ENCODE data around the gene IRF7. TPM values are rescaled to one million over a fixed set of nuclear protein-coding genes. Genes with fewer than 3 reads are reported as not detected.

Gene IRF7
- total and polyA plus RNA-seq, 2 donors from 2014 or later: 21.5 to 36.7 TPM

GRCh38 chr11:657691-658126 is 42.0 kb upstream of the IRF7 start:
- Histone ChIP-seq H3K9me3 (ENCODE audit: control insufficient read depth in 2 of 3, insufficient read depth in 1 of 3, low read length in 3 of 3) (no peaks in the 10 kb centered on the region), H3K27me3 (ENCODE audit: control insufficient read depth, insufficient read depth, low read length) (no peaks in the 10 kb centered on the region), H3K36me3 (ENCODE audit: control insufficient read depth in 2 of 3, insufficient read depth in 3 of 3, low read length in 3 of 3) (peaks cover 0 to 3% (median 0%) of the 10 kb centered on the region in 3 donors), H3K9ac (ENCODE audit: low read length in 3 of 3) (no peak overlapping the region), H3K27ac (ENCODE audit: low read depth in 2 of 2, low read length in 2 of 2) (no peak overlapping the region), H3K4me3 (ENCODE audit: low read length in 3 of 3) (no peak overlapping the region), H3K4me1 (ENCODE audit: control insufficient read depth in 2 of 3, insufficient read depth in 2 of 3, low read depth in 1 of 3, low read length in 3 of 3) (no peaks in the 10 kb centered on the region)
- TF ChIP-seq, protein P1, sequence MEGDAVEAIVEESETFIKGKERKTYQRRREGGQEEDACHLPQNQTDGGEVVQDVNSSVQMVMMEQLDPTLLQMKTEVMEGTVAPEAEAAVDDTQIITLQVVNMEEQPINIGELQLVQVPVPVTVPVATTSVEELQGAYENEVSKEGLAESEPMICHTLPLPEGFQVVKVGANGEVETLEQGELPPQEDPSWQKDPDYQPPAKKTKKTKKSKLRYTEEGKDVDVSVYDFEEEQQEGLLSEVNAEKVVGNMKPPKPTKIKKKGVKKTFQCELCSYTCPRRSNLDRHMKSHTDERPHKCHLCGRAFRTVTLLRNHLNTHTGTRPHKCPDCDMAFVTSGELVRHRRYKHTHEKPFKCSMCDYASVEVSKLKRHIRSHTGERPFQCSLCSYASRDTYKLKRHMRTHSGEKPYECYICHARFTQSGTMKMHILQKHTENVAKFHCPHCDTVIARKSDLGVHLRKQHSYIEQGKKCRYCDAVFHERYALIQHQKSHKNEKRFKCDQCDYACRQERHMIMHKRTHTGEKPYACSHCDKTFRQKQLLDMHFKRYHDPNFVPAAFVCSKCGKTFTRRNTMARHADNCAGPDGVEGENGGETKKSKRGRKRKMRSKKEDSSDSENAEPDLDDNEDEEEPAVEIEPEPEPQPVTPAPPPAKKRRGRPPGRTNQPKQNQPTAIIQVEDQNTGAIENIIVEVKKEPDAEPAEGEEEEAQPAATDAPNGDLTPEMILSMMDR (IDR thresholded peaks at IDR 0.05; ENCODE audit: borderline replicate concordance, extremely low read depth, insufficient read depth): no peak
- FAIRE-seq: no peak
- intact Hi-C loops (cut with DNase I): no loop called here
- no peak for DNase-seq

- TF ChIP-seq, protein P1 (IDR thresholded peaks at IDR 0.05; ENCODE audit: borderline replicate concordance, extremely low read depth, insufficient read depth): no peak
- Histone ChIP-seq H3K9ac (ENCODE audit: low read length in 3 of 3) (no peak overlapping the region), H3K36me3 (ENCODE audit: control insufficient read depth in 2 of 3, insufficient read depth in 3 of 3, low read length in 3 of 3) (peaks cover 0 to 3% (median 0%) of the 10 kb centered on the region in 3 donors), H3K9me3 (ENCODE audit: control insufficient read depth in 2 of 3, insufficient read depth in 1 of 3, low read length in 3 of 3) (no peaks in the 10 kb centered on the region), H3K27me3 (ENCODE audit: control insufficient read depth, insufficient read depth, low read length) (no peaks in the 10 kb centered on the region), H3K4me1 (ENCODE audit: control insufficient read depth in 2 of 3, insufficient read depth in 2 of 3, low read depth in 1 of 3, low read length in 3 of 3) (no peaks in the 10 kb centered on the region), H3K4me3 (ENCODE audit: low read length in 3 of 3) (no peak overlapping the region), H3K27ac (ENCODE audit: low read depth in 2 of 2, low read length in 2 of 2) (no peak overlapping the region)
- no peak for DNase-seq
- no peak for FAIRE-seq
- intact Hi-C loops (cut with DNase I): no loop called here
Observed at GRCh38 chr11:656866-657265, 41.1 kb upstream of the IRF7 start.

- Histone ChIP-seq H3K9me3 (ENCODE audit: control insufficient read depth in 2 of 3, insufficient read depth in 1 of 3, low read length in 3 of 3) (no peaks in the 10 kb centered on the region), H3K36me3 (ENCODE audit: control insufficient read depth in 2 of 3, insufficient read depth in 3 of 3, low read length in 3 of 3) (no peaks in the 10 kb centered on the region), H3K4me3 (ENCODE audit: low read length in 3 of 3) (no peak overlapping the region), H3K4me1 (ENCODE audit: control insufficient read depth in 2 of 3, insufficient read depth in 2 of 3, low read depth in 1 of 3, low read length in 3 of 3) (no peaks in the 10 kb centered on the region), H3K9ac (ENCODE audit: low read length in 3 of 3) (no peak overlapping the region), H3K27me3 (ENCODE audit: control insufficient read depth, insufficient read depth, low read length) (no peaks in the 10 kb centered on the region), H3K27ac (ENCODE audit: low read depth in 2 of 2, low read length in 2 of 2) (no peak overlapping the region)
- intact Hi-C loops (cut with DNase I): no loop called here
- FAIRE-seq: no peak
- no peak for DNase-seq
- TF ChIP-seq, protein P1 (IDR thresholded peaks at IDR 0.05; ENCODE audit: borderline replicate concordance, extremely low read depth, insufficient read depth): no peak
Observed at GRCh38 chr11:656426-656825, 40.7 kb upstream of the IRF7 start.

Measured in kidney (tissue), 14 donors.